ENCODE measurements around the gene PPFIA2. TPM values are rescaled to one million over a fixed set of nuclear protein-coding genes. Genes with fewer than 3 reads are reported as not detected.

Gene PPFIA2
- total RNA-seq, 4 donors from 2014 or later = 1.7 to 3.9 (median 2.0) TPM

DNA sequence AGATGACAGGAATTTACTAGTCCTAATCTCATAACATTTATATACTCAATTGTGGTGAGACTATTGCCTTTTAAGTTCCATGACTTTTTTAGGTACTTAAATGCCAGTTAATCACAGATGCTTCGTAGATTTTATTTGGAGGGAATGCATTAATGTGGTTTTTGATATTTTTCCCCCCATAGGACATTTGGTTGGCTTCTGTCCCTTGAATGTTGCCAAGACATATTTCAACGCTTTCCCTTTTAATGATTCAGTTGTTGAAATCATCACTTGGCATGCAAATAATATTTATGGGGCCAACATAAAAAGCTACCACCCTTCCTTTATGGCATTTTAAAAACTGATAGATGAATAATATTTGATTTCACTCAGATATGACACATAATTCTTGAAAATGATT, 509.2 kb downstream of the PPFIA2 start:
- H3K27ac ChIP-seq = peak overlapping the region in 1 of 3 donors; percentile 30
- TF ChIP-seq, protein P1, sequence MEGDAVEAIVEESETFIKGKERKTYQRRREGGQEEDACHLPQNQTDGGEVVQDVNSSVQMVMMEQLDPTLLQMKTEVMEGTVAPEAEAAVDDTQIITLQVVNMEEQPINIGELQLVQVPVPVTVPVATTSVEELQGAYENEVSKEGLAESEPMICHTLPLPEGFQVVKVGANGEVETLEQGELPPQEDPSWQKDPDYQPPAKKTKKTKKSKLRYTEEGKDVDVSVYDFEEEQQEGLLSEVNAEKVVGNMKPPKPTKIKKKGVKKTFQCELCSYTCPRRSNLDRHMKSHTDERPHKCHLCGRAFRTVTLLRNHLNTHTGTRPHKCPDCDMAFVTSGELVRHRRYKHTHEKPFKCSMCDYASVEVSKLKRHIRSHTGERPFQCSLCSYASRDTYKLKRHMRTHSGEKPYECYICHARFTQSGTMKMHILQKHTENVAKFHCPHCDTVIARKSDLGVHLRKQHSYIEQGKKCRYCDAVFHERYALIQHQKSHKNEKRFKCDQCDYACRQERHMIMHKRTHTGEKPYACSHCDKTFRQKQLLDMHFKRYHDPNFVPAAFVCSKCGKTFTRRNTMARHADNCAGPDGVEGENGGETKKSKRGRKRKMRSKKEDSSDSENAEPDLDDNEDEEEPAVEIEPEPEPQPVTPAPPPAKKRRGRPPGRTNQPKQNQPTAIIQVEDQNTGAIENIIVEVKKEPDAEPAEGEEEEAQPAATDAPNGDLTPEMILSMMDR (IDR thresholded peaks at IDR 0.05) = no peak
- no peak for TF ChIP-seq POLR2A (IDR thresholded peaks at IDR 0.05)
- intact Hi-C loops (cut with DNase I) = no loop called here

DNA sequence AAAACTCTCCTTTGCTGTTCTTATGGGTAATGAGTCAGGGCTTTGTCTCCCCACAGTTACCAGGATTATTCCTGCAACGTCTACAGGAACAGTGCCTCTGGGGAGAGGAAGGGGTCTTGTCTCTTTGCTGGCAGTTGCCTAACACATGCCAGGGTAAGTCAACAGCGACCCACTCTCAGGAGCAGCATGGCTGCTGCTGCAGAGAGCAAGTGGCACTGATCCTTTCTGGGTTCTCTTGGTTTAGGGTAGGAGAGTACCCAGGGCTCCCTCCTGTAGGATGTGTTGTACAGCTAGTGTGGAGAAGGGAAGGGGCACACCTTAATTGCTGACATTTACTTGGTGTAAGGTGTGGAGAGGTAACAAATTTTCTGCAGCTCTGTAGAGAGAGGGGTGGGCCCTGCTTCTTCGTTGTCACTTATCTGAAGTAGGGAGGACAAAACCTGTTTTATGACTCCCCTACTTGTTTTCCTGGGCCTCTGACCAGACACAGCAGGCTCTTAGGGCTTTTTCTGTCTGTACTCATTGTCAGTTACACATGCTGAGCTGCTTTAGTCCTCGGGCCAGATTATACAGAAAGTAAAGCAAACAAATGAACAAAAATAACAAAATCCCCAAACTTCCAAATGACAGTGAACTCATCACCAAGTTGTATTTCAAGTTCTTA, 513.1 kb downstream of the PPFIA2 start:
- H3K4me3 ChIP-seq (replicated peaks in 1 of 3) = no peak overlapping the region
- no peaks in the 10 kb centered on the region for H3K36me3 ChIP-seq
- intact Hi-C loops (cut with DNase I) = no loop called here
- H3K27me3 ChIP-seq = no peaks in the 10 kb centered on the region
- TF ChIP-seq POLR2A (IDR thresholded peaks at IDR 0.05) = no peak
- TF ChIP-seq, protein P1 (IDR thresholded peaks at IDR 0.05) = no peak
- peaks cover 10 to 17% of the 10 kb centered on the region in 2 donors for H3K4me1 ChIP-seq
- 31 to 44% methylated on average over 4 of the region's 4 CpGs for WGBS, 2 donors
- H3K27ac ChIP-seq = peak overlapping the region; percentile 7 to 75 (median 39)
- no peaks in the 10 kb centered on the region for H3K9me3 ChIP-seq
- peak in 1 of 2 donors; percentile 14 for DNase-seq

More for the DNA sequence above, 509.2 kb downstream of the PPFIA2 start:
- WGBS, 2 donors = 78 to 87% methylated on average over 2 of the region's 2 CpGs
- no peaks in the 10 kb centered on the region for H3K27me3 ChIP-seq
- H3K4me1 ChIP-seq = peaks cover 10 to 17% of the 10 kb centered on the region in 2 donors
- H3K4me3 ChIP-seq (replicated peaks in 1 of 3) = no peak overlapping the region
- H3K36me3 ChIP-seq = no peaks in the 10 kb centered on the region
- DNase-seq = no peak
- no peaks in the 10 kb centered on the region for H3K9me3 ChIP-seq

DNA sequence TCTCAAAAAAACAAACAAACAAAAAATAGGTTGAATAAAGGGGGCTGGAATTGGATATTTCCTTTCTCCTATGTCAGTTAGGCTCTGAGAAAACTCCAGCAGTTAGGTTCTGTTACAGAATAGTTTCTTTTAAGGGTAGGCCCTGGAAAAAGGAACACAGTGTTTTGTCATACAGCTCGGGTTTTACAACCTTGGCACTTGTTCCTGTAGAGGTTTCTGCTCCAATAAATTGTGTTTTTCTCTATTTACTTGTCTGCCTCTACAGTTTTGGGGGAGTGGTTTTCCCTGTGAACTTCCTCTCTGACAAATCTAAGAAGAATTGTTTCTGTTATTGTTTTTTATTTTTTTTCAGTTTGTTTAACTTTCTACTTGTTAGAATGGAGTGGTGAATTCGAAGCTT, 513.7 kb downstream of the PPFIA2 start:
- peak overlapping the region; percentile 7 to 75 (median 39) for H3K27ac ChIP-seq
- no peak overlapping the region for H3K4me3 ChIP-seq (replicated peaks in 1 of 3)
- H3K27me3 ChIP-seq = no peaks in the 10 kb centered on the region
- intact Hi-C loops (cut with DNase I) = no loop called here
- 27 to 37% methylated on average over 2 of the region's 2 CpGs for WGBS, 2 donors
- no peaks in the 10 kb centered on the region for H3K36me3 ChIP-seq
- DNase-seq = peak; percentile 2 to 3
- no peaks in the 10 kb centered on the region for H3K9me3 ChIP-seq
- TF ChIP-seq, protein P1 (IDR thresholded peaks at IDR 0.05) = no peak
- TF ChIP-seq POLR2A (IDR thresholded peaks at IDR 0.05) = no peak
- H3K4me1 ChIP-seq = peaks cover 10 to 17% of the 10 kb centered on the region in 2 donors

DNA sequence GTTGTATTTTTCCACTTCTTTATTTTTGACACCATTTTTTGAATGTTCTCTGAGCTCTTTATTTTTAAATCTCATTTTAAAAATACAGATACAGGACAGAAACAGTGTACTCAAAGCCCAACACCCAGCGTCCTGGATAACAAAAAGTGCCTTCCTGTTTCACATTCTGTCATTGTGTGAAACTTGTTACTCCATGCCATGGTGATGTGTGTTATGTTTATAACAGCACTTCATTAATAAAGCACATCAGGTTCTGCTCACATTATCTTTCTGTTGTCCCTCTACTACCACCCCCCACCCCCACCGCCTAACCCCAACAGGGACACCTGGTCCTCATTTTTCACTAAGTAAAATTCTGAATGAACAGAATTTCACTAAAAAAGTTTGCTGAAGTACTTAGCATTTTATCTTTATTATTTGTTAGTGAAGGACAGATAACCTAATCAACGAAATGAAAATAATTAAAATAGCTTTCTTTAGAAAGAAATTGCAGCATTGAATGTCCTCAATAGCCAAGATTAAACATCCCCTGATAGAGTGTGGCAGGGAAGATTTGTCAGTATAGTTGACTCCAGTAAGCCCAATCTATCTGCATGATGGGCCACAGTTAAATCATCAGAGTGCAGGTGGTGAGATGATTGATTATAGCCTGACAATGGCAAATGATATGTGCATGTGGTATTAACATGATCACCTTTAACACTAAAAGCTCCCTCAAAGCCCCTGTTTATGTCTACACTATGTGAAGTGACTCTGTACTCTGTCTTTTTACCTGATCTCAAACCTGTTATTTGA, 527.4 kb downstream of the PPFIA2 start:
- H3K9me3 ChIP-seq = no peaks in the 10 kb centered on the region

More for the DNA sequence above, 527.4 kb downstream of the PPFIA2 start:
- Histone ChIP-seq H3K27me3 (no peaks in the 10 kb centered on the region), H3K4me1 (no peaks in the 10 kb centered on the region), H3K4me3 (replicated peaks in 1 of 3) (no peak overlapping the region), H3K27ac (no peak overlapping the region), H3K36me3 (no peaks in the 10 kb centered on the region)
- WGBS, 2 donors = 89 to 92% methylated on average over 3 of the region's 3 CpGs
- TF ChIP-seq, protein P1 (IDR thresholded peaks at IDR 0.05) = no peak
- TF ChIP-seq POLR2A (IDR thresholded peaks at IDR 0.05) = no peak
- intact Hi-C loops (cut with DNase I) = no loop called here
- no peak for DNase-seq
